T-helper 17 cell (primary cell): Measurements from ENCODE around the gene SIK3. TPM values are rescaled to one million over a fixed set of nuclear protein-coding genes. Genes with fewer than 3 reads are reported as not detected.
A peak's percentile ranks its signal among the peaks of the same experiment; 100 is the strongest.

Source experiments
- ATAC-seq: fragments of 150-1000 bp; cut with Tn5 transposase; 2 replicates; pipeline ENCODE4 v1.10.0; 2021; ENCODE audit warnings: mild to moderate bottlenecking, moderate library complexity
- DNase-seq, 3 donors: peaks; one replicate each; pipeline versions ENCODE4 v3.0.0 to v3.0.0-alpha.2; 2020 to 2021
- H3K9me3 ChIP-seq: one replicate; pipeline ENCODE4 v1.7.0; 2013; ENCODE audit warnings: low read length, mild to moderate bottlenecking; ENCODE audit not compliant: control insufficient read depth, poor library complexity, severe bottlenecking
- H3K27ac Mint-ChIP-seq: one replicate; pipeline ENCODE4 v1.8.0; 2022; ENCODE audit warnings: mild to moderate bottlenecking, moderate library complexity, mixed read lengths
- H3K27me3 Mint-ChIP-seq: one replicate; pipeline ENCODE4 v1.8.0; 2022; ENCODE audit warnings: mixed read lengths
- H3K36me3 Mint-ChIP-seq: one replicate; pipeline ENCODE4 v1.8.0; 2022; ENCODE audit warnings: low read depth, mixed read lengths
- H3K4me1 Mint-ChIP-seq: one replicate; pipeline ENCODE4 v1.8.0; 2022; ENCODE audit warnings: mild to moderate bottlenecking, mixed read lengths
- H3K4me3 Mint-ChIP-seq: one replicate; pipeline ENCODE4 v1.8.0; 2022; ENCODE audit warnings: mild to moderate bottlenecking, moderate library complexity, mixed read lengths
- total RNA-seq, 4 donors: library from RNA in 2 of 4; stranded (reverse) in 2 of 4; gene quantifications; one replicate each; pipeline ENCODE4 v1.2.3 and lab custom pipeline; 2022 to 2026

SIK3 gene
- total RNA-seq, 2 donors from 2014 or later = 82.7 to 87.5 TPM

DNA sequence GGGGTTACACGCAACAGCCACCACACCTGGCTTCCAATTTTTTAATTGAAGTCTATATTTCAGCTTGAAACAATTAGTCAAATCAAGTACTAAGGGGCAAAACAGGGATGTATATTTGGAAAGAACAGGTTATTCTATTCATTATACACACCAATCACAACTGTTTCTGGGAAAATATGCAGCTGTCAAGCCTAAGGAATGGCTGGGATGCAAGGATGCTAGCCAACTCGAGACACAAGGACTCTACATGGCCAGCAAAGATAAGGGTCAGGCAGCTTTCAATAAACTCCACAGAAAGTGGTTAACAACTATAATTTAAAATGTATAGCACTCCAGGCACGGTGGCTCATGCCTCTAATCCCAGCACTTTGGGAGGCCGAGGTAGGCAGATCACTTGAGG, 134.0 kb downstream of the SIK3 start:
- H3K27me3 Mint-ChIP-seq = no peaks in the 10 kb centered on the region
- no peaks in the 10 kb centered on the region for H3K36me3 Mint-ChIP-seq
- H3K4me1 Mint-ChIP-seq = peaks cover 15% of the 10 kb centered on the region
- no peak for ATAC-seq
- no peak for DNase-seq
- H3K9me3 ChIP-seq = no peaks in the 10 kb centered on the region
- no peak overlapping the region for H3K4me3 Mint-ChIP-seq
- peak overlapping the region; percentile 9 for H3K27ac Mint-ChIP-seq

- DNase-seq (no peak), ATAC-seq (no peak)
- H3K27ac Mint-ChIP-seq = peak overlapping the region; percentile 9
- H3K36me3 Mint-ChIP-seq = no peaks in the 10 kb centered on the region
- no peaks in the 10 kb centered on the region for H3K9me3 ChIP-seq
- no peaks in the 10 kb centered on the region for H3K27me3 Mint-ChIP-seq
- H3K4me3 Mint-ChIP-seq = no peak overlapping the region
- peaks cover 17% of the 10 kb centered on the region for H3K4me1 Mint-ChIP-seq
Measured at GRCh38 chr11:116963813-116964212, 134.4 kb downstream of the SIK3 start.

DNA sequence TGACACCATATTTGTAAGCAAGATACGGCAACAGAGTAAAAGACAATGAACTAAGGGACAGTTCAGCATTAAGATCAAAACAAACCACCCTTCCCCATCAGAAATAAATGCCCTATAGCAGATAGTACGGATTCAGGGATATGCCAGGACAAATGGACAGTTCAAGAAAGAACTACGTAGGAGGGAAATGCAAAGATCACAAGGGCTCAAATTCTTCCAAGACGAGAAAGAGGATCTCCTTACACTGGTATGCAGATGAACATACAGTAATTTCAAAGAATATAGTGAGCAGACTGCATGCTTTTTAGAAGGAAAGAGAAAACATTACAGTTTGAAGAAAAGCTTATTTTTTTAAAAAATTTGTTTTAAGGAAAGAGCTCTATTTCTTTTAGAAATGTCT, 136.1 kb downstream of the SIK3 start:
- Mint-ChIP-seq H3K36me3 (no peaks in the 10 kb centered on the region), H3K27me3 (no peaks in the 10 kb centered on the region), H3K4me1 (peaks cover 26% of the 10 kb centered on the region), H3K27ac (no peak overlapping the region), H3K4me3 (peak overlapping the region; percentile 65)
- no peak for DNase-seq
- no peaks in the 10 kb centered on the region for H3K9me3 ChIP-seq
- ATAC-seq = no peak

- H3K9me3 ChIP-seq = no peaks in the 10 kb centered on the region
- peak overlapping the region; percentile 56 for H3K4me3 Mint-ChIP-seq
- no peaks in the 10 kb centered on the region for H3K27me3 Mint-ChIP-seq
- H3K36me3 Mint-ChIP-seq = no peaks in the 10 kb centered on the region
- DNase-seq = no peak
- no peak for ATAC-seq
- peak overlapping the region; percentile 65 for H3K27ac Mint-ChIP-seq
- H3K4me1 Mint-ChIP-seq = peaks cover 35% of the 10 kb centered on the region
Measured at GRCh38 chr11:116960930-116961329, 137.3 kb downstream of the SIK3 start.

DNA sequence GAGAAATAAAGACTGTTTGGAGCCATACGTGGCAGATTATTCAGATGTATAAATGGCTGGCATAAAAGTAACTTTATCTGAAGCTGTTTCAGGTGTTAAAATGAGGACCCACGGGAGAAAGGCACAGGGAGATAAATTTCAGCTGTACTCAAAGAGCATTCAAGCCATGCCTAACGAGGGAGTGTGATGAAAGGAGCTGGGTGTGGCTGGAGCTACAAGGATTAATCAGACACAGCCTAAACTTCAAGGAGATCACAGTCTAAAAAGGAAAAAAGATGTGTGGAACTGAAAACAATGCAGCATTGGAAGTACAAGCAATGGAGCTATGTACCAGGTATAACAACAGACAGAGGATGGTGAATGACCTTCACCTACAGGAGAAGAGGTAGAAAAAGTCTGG, 140.0 kb downstream of the SIK3 start:
- Mint-ChIP-seq H3K27ac (peak overlapping the region; percentile 49), H3K27me3 (no peaks in the 10 kb centered on the region), H3K4me1 (peaks cover 36% of the 10 kb centered on the region)

GRCh38 chr11:116955949-116956348, 142.3 kb downstream of the SIK3 start:
- no peaks in the 10 kb centered on the region for H3K36me3 Mint-ChIP-seq
- no peak for ATAC-seq
- DNase-seq = no peak
- H3K4me1 Mint-ChIP-seq = peaks cover 35% of the 10 kb centered on the region
- H3K27ac Mint-ChIP-seq = peak overlapping the region; percentile 49
- H3K27me3 Mint-ChIP-seq = no peaks in the 10 kb centered on the region
- no peaks in the 10 kb centered on the region for H3K9me3 ChIP-seq
- H3K4me3 Mint-ChIP-seq = no peak overlapping the region

More for the DNA sequence above, 140.0 kb downstream of the SIK3 start:
- Mint-ChIP-seq H3K4me3 (peak overlapping the region; percentile 1), H3K36me3 (no peaks in the 10 kb centered on the region)
- no peak for ATAC-seq
- H3K9me3 ChIP-seq = no peaks in the 10 kb centered on the region
- DNase-seq = no peak

GRCh38 chr11:116955548-116955947, 142.7 kb downstream of the SIK3 start:
- DNase-seq = no peak

DNA sequence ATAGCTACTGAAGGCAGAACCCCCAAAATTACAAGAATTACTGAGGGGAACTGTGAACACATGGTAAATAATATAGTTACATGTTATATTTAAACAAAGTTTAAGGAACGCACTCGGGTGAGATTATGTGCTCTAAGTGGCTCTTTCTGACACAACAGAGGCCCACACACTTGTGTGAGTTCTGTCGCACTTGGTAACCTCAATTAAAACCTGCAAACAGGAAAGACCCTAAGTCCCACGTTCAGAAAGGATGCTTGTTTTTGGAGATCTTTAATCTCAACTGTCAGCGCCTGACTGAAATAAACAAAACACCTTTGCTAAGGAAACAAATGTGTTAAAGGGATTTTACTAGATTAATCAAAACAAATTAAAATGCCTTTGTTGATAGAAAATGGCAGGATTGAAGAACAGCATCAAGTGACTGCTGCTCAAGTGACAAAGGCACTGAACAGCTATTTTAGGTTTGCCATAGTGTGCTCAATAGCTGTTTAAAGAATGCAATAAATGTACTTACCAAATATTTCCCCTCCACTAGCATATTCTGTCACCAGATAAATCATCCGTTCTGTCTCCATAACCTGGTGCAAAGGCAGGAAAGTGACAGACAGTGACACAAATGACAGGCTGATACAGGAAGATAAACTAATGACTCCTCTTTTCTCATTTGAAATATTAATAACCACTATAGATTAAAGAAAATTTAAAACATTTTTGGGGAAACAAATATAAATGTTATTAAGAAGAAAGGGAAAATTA, 144.5 kb downstream of the SIK3 start:
- Mint-ChIP-seq H3K36me3 (peaks cover 4% of the 10 kb centered on the region), H3K27ac (peak overlapping the region; percentile 16), H3K4me1 (peaks cover 33% of the 10 kb centered on the region), H3K27me3 (no peaks in the 10 kb centered on the region), H3K4me3 (peak overlapping the region; percentile 19)
- ATAC-seq (peak; percentile 27), DNase-seq (no peak)
- H3K9me3 ChIP-seq = no peaks in the 10 kb centered on the region

More at GRCh38 chr11:116955548-116955947, 142.7 kb downstream of the SIK3 start:
- Mint-ChIP-seq H3K4me1 (peaks cover 32% of the 10 kb centered on the region), H3K27ac (peak overlapping the region; percentile 49), H3K36me3 (peaks cover 2% of the 10 kb centered on the region), H3K4me3 (no peak overlapping the region), H3K27me3 (no peaks in the 10 kb centered on the region)
- ATAC-seq = peak; percentile 78
- H3K9me3 ChIP-seq = no peaks in the 10 kb centered on the region

DNA sequence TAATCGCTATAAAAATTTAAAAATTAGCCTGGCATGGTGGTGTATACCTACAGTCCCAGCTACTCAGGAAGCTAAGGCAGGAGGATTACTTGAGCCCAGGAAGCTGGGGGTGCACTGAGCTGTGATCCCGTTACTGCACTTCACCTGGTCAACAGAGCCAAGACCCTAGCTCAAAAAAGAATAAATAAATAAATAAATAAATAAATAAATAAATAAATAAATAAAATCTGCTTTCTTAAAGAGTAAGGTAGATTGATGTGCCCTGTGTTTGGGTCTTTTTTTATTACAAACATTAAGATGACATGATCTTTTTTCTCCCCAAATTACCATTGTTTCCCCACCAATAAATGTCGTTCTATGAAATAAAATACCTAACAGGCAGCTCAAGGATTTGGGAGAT, 146.5 kb downstream of the SIK3 start:
- no peak for ATAC-seq
- H3K36me3 Mint-ChIP-seq = peaks cover 7% of the 10 kb centered on the region
- no peak overlapping the region for H3K27ac Mint-ChIP-seq

GRCh38 chr11:116950210-116950609, 148.0 kb downstream of the SIK3 start:
- H3K4me1 Mint-ChIP-seq = peaks cover 18% of the 10 kb centered on the region
- no peaks in the 10 kb centered on the region for H3K27me3 Mint-ChIP-seq
- H3K36me3 Mint-ChIP-seq = peaks cover 12% of the 10 kb centered on the region
- ATAC-seq (no peak), DNase-seq (no peak)
- no peaks in the 10 kb centered on the region for H3K9me3 ChIP-seq
- H3K4me3 Mint-ChIP-seq = no peak overlapping the region
- H3K27ac Mint-ChIP-seq = peak overlapping the region; percentile 39

More for the DNA sequence above, 146.5 kb downstream of the SIK3 start:
- Mint-ChIP-seq H3K27me3 (no peaks in the 10 kb centered on the region), H3K4me1 (peaks cover 26% of the 10 kb centered on the region), H3K4me3 (no peak overlapping the region)
- H3K9me3 ChIP-seq = no peaks in the 10 kb centered on the region
- DNase-seq = no peak

GRCh38 chr11:116948391-116948790, 149.8 kb downstream of the SIK3 start:
- H3K27me3 Mint-ChIP-seq = no peaks in the 10 kb centered on the region
- ATAC-seq (peak; percentile 37), DNase-seq (no peak)
- no peak overlapping the region for H3K4me3 Mint-ChIP-seq
- H3K9me3 ChIP-seq = no peaks in the 10 kb centered on the region
- H3K4me1 Mint-ChIP-seq = peaks cover 19% of the 10 kb centered on the region
- H3K36me3 Mint-ChIP-seq = peaks cover 15% of the 10 kb centered on the region
- no peak overlapping the region for H3K27ac Mint-ChIP-seq

GRCh38 chr11:116946414-116946813, 151.8 kb downstream of the SIK3 start:
- DNase-seq = no peak
- H3K27me3 Mint-ChIP-seq = no peaks in the 10 kb centered on the region
- peaks cover 15% of the 10 kb centered on the region for H3K36me3 Mint-ChIP-seq
- no peaks in the 10 kb centered on the region for H3K9me3 ChIP-seq
- H3K27ac Mint-ChIP-seq = peak overlapping the region; percentile 17
- peak overlapping the region; percentile 59 for H3K4me3 Mint-ChIP-seq
- no peak for ATAC-seq
- peaks cover 15% of the 10 kb centered on the region for H3K4me1 Mint-ChIP-seq

DNA sequence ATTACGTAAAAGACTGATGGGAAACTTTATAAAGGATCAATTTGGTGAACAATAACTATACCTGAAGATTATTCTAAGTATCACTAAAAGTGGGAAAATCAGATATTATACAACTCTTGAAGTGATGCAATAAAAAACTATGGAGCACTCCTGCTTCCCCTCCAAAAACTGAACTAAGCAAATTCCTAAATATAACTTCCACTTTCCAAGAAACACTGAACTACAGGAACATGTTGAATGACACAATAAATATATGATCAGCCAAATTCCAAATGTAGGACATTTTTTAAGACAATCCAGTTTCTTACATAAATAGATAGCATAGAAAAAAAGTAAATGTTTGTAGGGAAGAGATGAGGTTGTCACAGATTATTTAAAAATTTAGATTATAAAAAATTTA, 158.7 kb downstream of the SIK3 start:
- Mint-ChIP-seq H3K27me3 (no peaks in the 10 kb centered on the region), H3K4me1 (peaks cover 7% of the 10 kb centered on the region), H3K4me3 (no peak overlapping the region), H3K27ac (peak overlapping the region; percentile 41), H3K36me3 (peaks cover 10% of the 10 kb centered on the region)
- DNase-seq = no peak
- no peak for ATAC-seq
- no peaks in the 10 kb centered on the region for H3K9me3 ChIP-seq

GRCh38 chr11:116938471-116939070, 159.7 kb downstream of the SIK3 start:
- DNase-seq = no peak
- H3K9me3 ChIP-seq = no peaks in the 10 kb centered on the region
- Mint-ChIP-seq H3K27ac (no peak overlapping the region), H3K27me3 (no peaks in the 10 kb centered on the region), H3K4me1 (peaks cover 12% of the 10 kb centered on the region), H3K4me3 (no peak overlapping the region), H3K36me3 (peaks cover 10% of the 10 kb centered on the region)
- no peak for ATAC-seq
